D341Med (cell line): ENCODE measurements around the gene KIAA1191.

Source experiments
- DNase-seq: peaks from one replicate; pipeline ENCODE4 v3.0.0; 2012; ENCODE audit warnings: low spot score

The KIAA1191 gene

GRCh38 chr5:176365351-176366231 is 4.0 kb upstream of the KIAA1191 start, which contains the start of gene ARL10:
Gene ARL10, plus strand, starts transcription at chr5:176365487. Its CDS starts 77 bp downstream, at chr5:176365564.
- peak; percentile 87 for DNase-seq

- no peak for DNase-seq
These were observed 3.3 kb upstream of the KIAA1191 start for GRCh38 chr5:176364765-176365350.

- DNase-seq = no peak
These were observed 598 bp upstream of the KIAA1191 start for GRCh38 chr5:176362233-176362490.

GRCh38 chr5:176360894-176361436 is 599 bp downstream of the KIAA1191 start:
- DNase-seq = no peak

DNA sequence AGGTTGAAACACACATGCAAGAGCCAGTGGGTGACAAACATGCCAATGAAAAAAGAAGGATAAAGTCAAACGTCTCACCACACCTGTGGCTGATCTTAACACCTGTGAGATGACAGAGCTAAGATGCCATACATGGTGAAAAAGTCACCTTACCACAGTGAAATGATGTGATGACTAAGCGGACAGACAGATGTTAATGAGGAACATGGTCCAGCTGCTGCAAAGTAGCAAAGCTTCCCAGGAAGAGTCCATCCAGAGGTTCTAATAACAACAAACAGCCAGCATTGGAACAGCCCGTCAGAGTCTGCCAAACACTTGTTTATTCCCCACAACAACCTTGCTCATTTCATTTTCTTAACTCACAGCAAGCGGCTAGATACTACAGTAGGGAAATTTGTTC is 1.9 kb downstream of the KIAA1191 start:
- DNase-seq = no peak

GRCh38 chr5:176356179-176356566 is 5.4 kb downstream of the KIAA1191 start:
- DNase-seq = no peak

DNA sequence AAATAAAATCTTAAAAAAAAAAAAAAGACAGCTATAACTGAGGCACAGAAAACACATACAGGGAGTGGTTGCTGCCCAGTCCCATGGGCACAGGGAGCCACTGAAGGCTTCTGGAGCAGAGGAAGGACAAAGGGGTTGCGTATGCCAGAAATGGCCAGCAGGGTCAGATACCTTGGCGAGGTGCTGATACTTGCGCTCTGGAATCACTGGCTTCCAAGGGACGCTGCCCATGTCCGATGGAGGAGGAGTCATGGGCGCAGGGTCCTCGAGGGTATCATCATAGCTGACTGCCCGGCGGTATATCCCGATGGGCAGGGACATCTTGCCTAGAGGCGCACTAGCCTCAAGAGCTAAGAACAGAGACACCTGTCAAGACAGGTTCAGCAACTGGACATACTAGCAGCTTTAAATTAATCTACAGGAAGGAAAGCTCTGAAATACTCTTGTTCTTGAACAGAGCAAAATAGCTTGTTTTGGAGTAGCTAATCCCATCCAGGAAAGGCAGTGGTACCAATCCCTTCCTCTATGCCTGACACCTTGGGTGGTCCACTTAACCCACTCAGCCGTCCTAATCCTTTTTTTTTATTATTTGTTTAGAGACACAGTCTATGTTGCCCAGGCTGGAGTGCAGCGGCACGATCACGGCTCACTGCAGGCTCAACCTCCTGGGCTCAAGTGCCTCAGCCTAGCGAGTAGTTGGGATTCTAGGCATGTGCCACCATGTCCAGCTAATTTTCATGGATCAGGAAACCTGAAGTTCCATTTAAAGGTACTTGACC is 6.0 kb downstream of the KIAA1191 start:
- DNase-seq = no peak

GRCh38 chr5:176353533-176353932 is 8.0 kb downstream of the KIAA1191 start:
- no peak for DNase-seq

DNA sequence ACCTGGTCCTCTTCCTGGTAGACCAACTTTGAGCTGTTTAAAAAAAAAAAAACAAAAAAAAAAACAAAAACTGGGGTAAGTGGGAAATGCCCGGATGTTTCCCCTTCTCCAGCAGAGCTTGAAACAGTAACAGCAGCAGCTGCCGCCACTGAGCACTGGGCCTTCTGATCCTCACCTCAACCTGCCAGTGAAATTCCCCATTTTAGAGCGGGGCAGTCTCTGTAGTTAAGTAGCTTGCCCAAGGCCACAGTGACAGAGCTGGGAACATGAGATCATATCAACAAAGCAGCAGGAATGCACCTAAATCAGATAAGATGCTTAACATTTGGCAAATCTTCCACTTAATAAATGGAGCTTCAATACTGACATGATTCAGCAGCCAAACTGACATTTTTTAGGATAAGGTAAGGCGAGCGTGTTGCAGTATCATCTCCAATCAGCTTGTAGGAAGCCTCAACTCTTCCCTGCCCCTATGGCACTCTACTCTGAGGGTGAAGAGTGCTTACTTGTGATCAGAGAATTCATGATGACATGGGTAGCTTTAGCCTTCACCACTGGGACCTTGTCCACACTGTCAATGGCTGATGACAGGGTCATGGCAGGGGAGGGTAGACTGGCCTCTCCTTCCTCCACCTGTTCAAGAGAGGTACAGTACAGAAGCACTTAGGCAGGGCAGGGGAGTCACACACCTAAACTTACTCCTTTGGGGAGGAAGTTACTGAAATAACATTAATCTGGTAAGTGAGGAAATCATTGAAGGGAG is 9.3 kb downstream of the KIAA1191 start:
- no peak for DNase-seq

- no peak for DNase-seq
These were observed 11.1 kb downstream of the KIAA1191 start for GRCh38 chr5:176350416-176350815.

DNA sequence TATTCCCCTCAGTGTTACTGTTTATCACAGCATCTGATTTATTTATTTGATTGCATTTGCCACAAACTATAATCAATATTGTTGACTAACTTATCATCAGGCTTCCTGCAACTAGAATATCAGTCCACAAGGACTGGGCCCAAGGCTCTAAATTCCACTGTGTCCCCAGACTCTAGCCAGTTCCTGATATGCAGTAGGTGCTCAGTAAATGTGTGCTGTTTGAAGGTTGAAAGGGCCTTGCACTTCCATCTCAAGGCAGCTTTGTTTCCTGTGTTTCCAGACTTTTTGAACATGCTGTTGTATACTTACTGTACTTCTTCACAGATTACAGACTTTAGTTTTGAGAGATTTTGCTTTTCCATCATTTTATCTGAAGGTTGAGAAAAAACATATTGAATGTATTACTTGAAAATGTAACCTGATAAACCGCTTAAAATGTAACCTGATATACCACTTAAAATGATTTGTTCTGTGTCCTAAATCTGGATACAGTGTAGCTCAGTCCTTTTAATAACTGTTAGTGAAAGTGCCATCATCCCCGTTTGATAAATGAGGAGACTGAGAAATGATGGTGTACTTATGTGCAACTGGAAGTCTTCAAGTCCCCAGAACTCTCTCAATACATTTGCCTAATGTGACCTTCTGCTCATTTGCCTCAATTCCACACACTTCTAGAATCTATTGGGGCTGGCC is 18.7 kb downstream of the KIAA1191 start:
- DNase-seq = no peak

- no peak for DNase-seq
These were observed 19.4 kb downstream of the KIAA1191 start for GRCh38 chr5:176342158-176342483.

DNA sequence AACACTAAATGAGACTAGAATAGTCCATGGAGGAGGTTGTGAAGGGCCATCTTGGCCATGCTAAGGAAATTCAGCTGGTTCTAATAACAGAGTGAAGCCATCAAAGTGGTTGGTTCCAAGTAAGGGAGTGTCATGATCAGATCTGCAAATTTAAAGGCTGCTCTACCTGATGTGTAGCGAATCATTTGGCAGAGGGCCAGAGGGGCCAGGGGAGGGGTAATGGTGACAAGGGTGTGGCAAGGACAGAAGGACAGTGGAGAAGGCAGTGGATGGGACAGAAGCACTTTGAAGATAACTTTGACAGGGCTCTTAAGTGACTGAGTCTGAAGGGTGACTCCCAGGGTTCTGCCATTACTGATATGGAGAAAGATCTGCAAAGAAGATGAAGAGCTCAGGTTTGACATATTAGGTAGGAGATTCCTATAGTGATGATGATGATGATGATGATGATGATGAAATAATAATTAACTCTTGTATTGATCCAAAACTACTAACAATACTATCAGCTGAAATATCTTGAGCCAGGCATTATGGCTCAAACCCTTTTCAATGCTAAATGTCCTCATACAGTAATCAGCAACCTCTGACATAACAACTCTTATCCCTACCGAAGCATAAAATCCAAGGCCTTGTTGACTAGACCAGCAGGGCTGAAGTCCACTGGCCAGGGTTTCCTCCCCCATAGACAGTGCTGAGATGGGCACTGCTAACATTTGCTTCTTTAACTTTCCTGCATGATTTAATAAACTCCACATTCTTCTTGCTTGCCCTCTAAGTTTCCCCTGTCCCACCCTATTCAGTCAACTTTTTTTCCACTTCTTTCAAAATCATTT is 20.0 kb downstream of the KIAA1191 start:
- DNase-seq = no peak

DNA sequence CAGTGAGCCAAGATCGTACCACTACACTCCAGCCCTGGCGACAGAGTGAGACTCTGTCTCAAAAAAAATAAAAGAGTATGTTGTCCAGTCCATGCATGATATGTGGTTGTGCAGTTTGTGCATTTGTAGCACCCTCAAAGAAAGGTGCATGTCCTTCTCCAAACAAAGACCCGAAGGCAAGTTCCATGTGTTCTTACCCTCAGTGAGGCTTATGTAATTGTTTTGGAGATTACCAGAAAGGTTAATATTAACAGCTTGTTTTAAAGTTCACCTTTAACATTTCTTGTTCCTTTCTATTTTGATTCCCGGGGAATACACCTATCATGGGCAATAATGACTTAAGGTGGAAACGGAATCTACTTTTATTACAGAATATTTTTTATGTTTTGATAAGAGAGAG is 22.3 kb downstream of the KIAA1191 start:
- DNase-seq = no peak

- no peak for DNase-seq
These were observed 23.7 kb downstream of the KIAA1191 start for GRCh38 chr5:176337913-176338312.

GRCh38 chr5:176334031-176334770 is 27.4 kb downstream of the KIAA1191 start:
- DNase-seq = no peak

GRCh38 chr5:176320577-176320976 is 41.0 kb downstream of the KIAA1191 start:
- peak; percentile 62 for DNase-seq

- DNase-seq = no peak
These were observed 41.6 kb downstream of the KIAA1191 start for GRCh38 chr5:176319827-176320554.
